Prostate gland (tissue), 2 donors: ENCODE measurements around the gene NRXN3.

ENCODE experiments used
- POLR2A ChIP-seq: fragments of 450-650 bp; IDR thresholded peaks from one replicate; pipeline ENCODE4 v1.6.1; 2016; ENCODE audit warnings: antibody characterized with exemption, mild to moderate bottlenecking
- POLR2AphosphoS5 ChIP-seq: sonication (generic); formaldehyde crosslinking; IDR thresholded peaks from one replicate; pipeline ENCODE4 v1.6.1; 2017; ENCODE audit warnings: antibody characterized with exemption
- TF ChIP-seq, protein P1 (sequence below), 4 experiments: fragments of 200-600 bp in 2 of 4; fragments of 450-650 bp in 2 of 4; sonication (generic) in 2 of 4; IDR thresholded peaks; 1 replicate in 3 of 4; 2 replicates in 1 of 4; pipeline ENCODE4 v1.5.1; 2016 to 2019; ENCODE audit warnings: antibody characterized with exemption in 4 of 4, mild to moderate bottlenecking in 2 of 4, moderate library complexity in 2 of 4

DNA sequence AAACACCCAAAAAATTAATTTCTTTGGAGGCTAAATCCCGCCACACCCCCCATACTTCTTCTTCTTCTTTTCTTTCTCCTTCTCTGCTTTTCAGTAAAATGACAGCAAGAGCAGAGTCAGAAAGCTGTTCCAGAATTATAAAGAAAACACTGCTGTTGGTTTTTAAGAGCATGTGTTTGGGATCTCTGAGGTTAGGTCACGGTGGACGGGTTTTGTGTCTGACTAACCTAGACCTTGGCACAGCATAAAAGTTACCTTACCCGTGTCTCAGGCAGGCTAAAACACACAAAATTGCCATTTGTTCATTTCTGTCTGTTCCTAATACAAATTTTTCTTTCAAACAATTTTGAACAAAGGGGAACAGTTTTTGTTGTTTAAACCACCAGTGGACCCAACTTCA, 540.8 kb downstream of the NRXN3 start:
- TF ChIP-seq, protein P1, sequence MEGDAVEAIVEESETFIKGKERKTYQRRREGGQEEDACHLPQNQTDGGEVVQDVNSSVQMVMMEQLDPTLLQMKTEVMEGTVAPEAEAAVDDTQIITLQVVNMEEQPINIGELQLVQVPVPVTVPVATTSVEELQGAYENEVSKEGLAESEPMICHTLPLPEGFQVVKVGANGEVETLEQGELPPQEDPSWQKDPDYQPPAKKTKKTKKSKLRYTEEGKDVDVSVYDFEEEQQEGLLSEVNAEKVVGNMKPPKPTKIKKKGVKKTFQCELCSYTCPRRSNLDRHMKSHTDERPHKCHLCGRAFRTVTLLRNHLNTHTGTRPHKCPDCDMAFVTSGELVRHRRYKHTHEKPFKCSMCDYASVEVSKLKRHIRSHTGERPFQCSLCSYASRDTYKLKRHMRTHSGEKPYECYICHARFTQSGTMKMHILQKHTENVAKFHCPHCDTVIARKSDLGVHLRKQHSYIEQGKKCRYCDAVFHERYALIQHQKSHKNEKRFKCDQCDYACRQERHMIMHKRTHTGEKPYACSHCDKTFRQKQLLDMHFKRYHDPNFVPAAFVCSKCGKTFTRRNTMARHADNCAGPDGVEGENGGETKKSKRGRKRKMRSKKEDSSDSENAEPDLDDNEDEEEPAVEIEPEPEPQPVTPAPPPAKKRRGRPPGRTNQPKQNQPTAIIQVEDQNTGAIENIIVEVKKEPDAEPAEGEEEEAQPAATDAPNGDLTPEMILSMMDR (IDR thresholded peaks at IDR 0.05): no peak
- TF ChIP-seq POLR2A (no peak), POLR2AphosphoS5 (no peak)
